Occipital lobe (tissue), 2 donors: ENCODE data around the gene FIG4. TPM values are rescaled to one million over a fixed set of nuclear protein-coding genes. Genes with fewer than 3 reads are reported as not detected.
"Not testable (repeated sequence)": the region's sequence is repeated elsewhere in the genome, so short reads cannot be mapped to it uniquely, and the experiment has no call there.

ENCODE experiments used
- DNase-seq: peaks from one replicate; lab custom pipeline; 2025; lab: John Stamatoyannopoulos, UW
- total RNA-seq: library from RNA; depleted of rRNA; stranded (reverse); fragments of >200 nt; gene quantifications from one replicate; pipeline ENCODE4 v1.2.3, GENCODE V29; 2014

Gene FIG4
- total RNA-seq, 1 donor from 2014 or later, result 42.9 TPM

GRCh38 chr6:109759098-109759955, 68.2 kb downstream of the FIG4 start:
- no peak for DNase-seq

- DNase-seq, result no peak
Observed at GRCh38 chr6:109760208-109760607, 69.1 kb downstream of the FIG4 start.

- no peak for DNase-seq
Observed at GRCh38 chr6:109762166-109762565, 71.1 kb downstream of the FIG4 start.

- no peak for DNase-seq
Observed at GRCh38 chr6:109762769-109763441, 71.8 kb downstream of the FIG4 start.

GRCh38 chr6:109766167-109766566, 75.1 kb downstream of the FIG4 start:
- no peak for DNase-seq

GRCh38 chr6:109767961-109768360, 76.9 kb downstream of the FIG4 start:
- DNase-seq, result no peak

GRCh38 chr6:109768485-109768884, 77.4 kb downstream of the FIG4 start:
- no peak for DNase-seq

- DNase-seq, result no peak
Observed at GRCh38 chr6:109769213-109769612, 78.1 kb downstream of the FIG4 start.

GRCh38 chr6:109770047-109770446, 79.0 kb downstream of the FIG4 start:
- no peak for DNase-seq

GRCh38 chr6:109770779-109771178, 79.7 kb downstream of the FIG4 start:
- DNase-seq, result no peak

GRCh38 chr6:109771939-109772755, 81.1 kb downstream of the FIG4 start:
- not testable (repeated sequence) for DNase-seq

GRCh38 chr6:109772883-109773431, 81.9 kb downstream of the FIG4 start:
- no peak for DNase-seq

GRCh38 chr6:109781001-109781400, 89.9 kb downstream of the FIG4 start:
- no peak for DNase-seq

- no peak for DNase-seq
Observed at GRCh38 chr6:109782491-109782999, 91.4 kb downstream of the FIG4 start.

GRCh38 chr6:109783250-109783986, 92.3 kb downstream of the FIG4 start:
- DNase-seq, result no peak

- DNase-seq, result no peak
Observed at GRCh38 chr6:109787312-109787711, 96.2 kb downstream of the FIG4 start.

GRCh38 chr6:109788687-109789086, 97.6 kb downstream of the FIG4 start:
- DNase-seq, result no peak

GRCh38 chr6:109790131-109790530, 99.0 kb downstream of the FIG4 start:
- DNase-seq, result no peak

GRCh38 chr6:109791301-109791700, 100.2 kb downstream of the FIG4 start:
- no peak for DNase-seq

GRCh38 chr6:109793021-109793420, 101.9 kb downstream of the FIG4 start:
- DNase-seq, result no peak

- DNase-seq, result no peak
Observed at GRCh38 chr6:109793792-109794191, 102.7 kb downstream of the FIG4 start.
